ENCODE measurements around the gene COPG2.
"Not testable (repeated sequence)": the region's sequence is repeated elsewhere in the genome, so short reads cannot be mapped to it uniquely, and the experiment has no call there.

DNA sequence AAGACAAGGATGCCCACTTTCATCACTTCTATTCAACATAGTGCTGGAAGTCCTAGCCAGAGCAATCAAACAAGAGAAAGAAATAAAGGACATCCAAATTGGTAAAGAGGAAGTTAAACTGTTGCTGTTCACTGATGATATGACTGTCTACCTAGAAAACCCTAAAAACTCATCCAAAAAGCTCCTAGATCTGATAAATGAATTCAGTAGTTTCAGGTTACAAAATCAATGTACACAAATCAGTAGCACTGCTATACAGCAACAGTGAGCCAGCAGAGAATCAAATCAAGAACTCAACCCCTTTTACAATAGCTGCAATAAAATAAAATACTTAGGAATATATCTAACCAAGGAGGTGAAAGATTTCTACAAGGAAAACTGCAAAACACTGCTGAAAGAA, 98.4 kb downstream of the COPG2 start:
- TF ChIP-seq, protein P1, sequence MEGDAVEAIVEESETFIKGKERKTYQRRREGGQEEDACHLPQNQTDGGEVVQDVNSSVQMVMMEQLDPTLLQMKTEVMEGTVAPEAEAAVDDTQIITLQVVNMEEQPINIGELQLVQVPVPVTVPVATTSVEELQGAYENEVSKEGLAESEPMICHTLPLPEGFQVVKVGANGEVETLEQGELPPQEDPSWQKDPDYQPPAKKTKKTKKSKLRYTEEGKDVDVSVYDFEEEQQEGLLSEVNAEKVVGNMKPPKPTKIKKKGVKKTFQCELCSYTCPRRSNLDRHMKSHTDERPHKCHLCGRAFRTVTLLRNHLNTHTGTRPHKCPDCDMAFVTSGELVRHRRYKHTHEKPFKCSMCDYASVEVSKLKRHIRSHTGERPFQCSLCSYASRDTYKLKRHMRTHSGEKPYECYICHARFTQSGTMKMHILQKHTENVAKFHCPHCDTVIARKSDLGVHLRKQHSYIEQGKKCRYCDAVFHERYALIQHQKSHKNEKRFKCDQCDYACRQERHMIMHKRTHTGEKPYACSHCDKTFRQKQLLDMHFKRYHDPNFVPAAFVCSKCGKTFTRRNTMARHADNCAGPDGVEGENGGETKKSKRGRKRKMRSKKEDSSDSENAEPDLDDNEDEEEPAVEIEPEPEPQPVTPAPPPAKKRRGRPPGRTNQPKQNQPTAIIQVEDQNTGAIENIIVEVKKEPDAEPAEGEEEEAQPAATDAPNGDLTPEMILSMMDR (IDR thresholded peaks at IDR 0.05; ENCODE audit: poor library complexity) = not testable (repeated sequence)
- not testable (repeated sequence) for TF ChIP-seq EZH2 (IDR thresholded peaks at IDR 0.05; ENCODE audit: borderline replicate concordance)

Data from hepatocyte (in vitro differentiated cells).